GM21381 (cell line): ENCODE results near the gene AKAP6.
"Not testable (repeated sequence)": the region's sequence is repeated elsewhere in the genome, so short reads cannot be mapped to it uniquely, and the experiment has no call there.

Experiments used
- ATAC-seq: cut with Tn5 transposase; IDR thresholded peaks from one replicate; pipeline ENCODE4 v1.9.1; 2021; ENCODE audit warnings: mild to moderate bottlenecking, moderate library complexity; ENCODE audit not compliant: unreplicated experiment

AKAP6 gene

GRCh38 chr14:32571995-32572866 lies 243.1 kb downstream of the AKAP6 start:
- ATAC-seq: peak; percentile 45

DNA sequence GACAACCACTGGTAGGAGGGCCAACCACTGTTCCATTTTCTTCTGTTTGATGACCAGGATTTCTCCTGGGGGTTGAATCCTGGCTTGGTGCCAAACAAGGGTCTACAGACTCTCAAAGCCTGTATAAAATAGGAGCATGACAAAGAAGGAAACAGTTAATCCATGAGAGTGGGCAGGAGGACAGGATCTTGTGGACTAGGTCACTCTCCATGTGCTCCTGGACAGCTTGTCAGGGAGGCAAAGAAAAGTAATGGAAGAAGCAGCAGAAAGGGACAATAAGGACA lies 243.7 kb downstream of the AKAP6 start:
- no peak for ATAC-seq

DNA sequence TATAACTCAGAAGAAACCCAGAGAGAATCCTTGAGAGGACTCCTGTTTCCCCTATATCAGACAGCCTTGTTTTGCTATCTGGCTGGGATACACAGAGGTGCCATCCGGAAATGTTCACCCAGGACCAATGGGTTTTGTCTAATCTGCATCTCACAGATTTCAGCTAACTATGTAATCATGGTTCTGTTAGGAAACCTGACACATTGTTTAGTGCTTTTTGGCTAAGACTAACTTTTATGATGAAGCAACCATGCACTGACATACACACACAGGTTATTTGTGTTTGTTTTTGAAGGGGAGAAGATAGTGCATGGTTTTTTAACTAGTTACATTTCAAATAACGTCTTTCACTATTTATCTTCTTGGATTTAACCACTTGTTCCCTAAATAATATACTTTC lies 245.2 kb downstream of the AKAP6 start:
- no peak for ATAC-seq

GRCh38 chr14:32576088-32576795 lies 247.1 kb downstream of the AKAP6 start:
- ATAC-seq: peak; percentile 64

DNA sequence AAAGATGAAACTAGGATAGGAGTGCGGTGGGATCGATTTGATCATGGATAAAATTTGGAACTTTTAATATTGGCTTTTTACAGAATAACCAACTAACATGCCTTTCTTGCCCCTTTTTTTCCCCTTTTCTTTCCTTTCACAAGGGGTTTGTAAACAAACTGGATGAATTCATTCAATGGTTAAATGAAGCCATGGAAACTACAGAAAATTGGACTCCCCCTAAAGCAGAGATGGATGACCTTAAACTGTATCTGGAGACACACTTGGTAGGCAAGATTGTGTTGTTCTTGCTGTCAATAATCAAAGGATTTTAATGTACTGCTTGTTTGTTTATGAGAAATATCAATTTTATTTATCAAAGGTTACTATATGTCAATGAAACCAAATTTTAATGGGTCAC lies 247.9 kb downstream of the AKAP6 start:
- ATAC-seq: no peak

- no peak for ATAC-seq
Measured at GRCh38 chr14:32578181-32578580, 249.1 kb downstream of the AKAP6 start.

DNA sequence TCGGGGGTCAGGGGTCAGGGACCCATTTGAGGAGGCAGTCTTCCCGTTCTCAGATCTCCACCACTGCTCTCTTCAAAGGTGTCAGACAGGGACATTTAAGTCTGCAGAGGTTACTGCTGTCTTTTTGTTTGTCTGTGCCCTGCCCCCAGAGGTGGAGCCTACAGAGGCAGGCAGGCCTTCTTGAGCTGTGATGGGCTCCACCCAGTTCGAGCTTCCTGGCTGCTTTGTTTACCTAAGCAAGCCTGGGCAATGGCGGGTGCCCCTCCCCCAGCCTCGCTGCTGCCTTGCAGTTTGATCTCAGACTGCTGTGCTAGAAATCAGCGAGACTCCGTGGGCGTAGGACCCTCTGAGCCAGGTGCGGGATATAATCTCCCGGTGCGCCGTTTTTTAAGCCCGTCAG lies 254.3 kb downstream of the AKAP6 start:
- ATAC-seq: not testable (repeated sequence)

DNA sequence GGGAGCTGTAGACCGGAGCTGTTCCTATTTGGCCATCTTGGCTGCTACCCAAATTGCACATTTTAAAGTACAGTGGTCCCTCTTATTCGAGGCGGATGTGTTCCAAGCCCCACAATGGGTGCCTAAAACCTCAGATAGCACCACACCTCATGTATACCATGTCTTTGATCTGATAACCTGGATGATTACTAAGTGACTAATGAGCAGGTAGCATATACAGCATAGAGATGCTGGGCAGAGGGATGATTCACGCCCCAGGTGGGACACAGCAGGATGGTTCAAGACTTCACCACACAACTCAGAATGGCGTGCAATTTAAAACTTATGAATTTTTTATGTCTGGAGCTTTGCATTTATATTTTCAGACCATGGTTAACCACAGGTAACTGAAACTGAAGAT lies 255.0 kb downstream of the AKAP6 start:
- no peak for ATAC-seq

- no peak for ATAC-seq
Measured at GRCh38 chr14:32587461-32587860, 258.4 kb downstream of the AKAP6 start.

- ATAC-seq: no peak
Measured at GRCh38 chr14:32588448-32589320, 259.6 kb downstream of the AKAP6 start.

- ATAC-seq: no peak
Measured at GRCh38 chr14:32590157-32590556, 261.1 kb downstream of the AKAP6 start.

DNA sequence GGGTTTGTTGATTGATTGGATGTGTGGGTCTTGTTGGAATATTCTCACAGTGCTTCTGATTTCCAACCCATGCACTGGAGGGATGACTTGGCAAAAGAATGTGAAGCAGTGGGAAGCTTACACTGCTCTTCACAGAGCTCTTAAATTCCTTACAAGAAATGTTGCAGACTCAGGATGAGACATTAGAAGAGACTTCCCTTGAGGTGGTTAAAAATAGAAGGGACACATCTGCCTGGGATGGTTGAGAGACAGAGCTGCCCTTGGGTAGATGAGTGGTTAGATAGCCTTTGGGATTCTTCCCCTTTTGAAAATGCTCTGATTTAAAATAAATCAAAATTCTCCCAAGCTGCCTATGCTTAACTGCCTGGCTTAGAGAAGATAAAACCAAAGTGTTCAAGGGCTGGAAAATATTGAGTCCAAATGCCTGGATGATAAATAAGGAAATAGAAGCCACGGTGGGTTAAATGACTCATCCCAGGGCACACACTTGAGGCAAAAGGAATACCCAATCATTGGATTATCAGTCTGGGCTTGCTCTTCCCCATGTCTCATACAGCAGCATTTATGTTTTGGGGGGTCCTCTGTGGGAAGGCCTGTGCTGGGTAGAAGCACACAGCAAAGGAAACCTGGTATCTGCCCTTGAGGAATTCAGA lies 264.3 kb downstream of the AKAP6 start:
- ATAC-seq: no peak

DNA sequence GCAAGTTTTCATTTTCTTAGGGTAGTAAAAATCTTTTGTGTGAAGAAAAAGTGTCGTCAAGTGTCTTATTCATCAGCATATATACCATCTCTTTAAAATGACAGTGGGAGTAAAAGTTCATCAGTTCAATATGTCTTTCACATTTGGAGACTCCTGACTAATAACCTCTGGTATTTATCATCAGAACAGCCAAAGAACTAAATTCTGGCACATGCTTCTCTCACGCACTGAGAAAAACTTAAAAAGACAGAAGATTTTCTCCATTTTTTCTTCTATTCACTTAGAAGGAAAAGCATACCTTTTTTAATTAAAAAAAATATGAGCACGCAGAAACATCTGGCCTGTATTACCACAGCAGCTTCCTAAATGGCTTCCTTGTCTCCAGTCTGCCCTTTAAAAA lies 265.7 kb downstream of the AKAP6 start:
- ATAC-seq: no peak

- no peak for ATAC-seq
Measured at GRCh38 chr14:32595497-32595896, 266.4 kb downstream of the AKAP6 start.

DNA sequence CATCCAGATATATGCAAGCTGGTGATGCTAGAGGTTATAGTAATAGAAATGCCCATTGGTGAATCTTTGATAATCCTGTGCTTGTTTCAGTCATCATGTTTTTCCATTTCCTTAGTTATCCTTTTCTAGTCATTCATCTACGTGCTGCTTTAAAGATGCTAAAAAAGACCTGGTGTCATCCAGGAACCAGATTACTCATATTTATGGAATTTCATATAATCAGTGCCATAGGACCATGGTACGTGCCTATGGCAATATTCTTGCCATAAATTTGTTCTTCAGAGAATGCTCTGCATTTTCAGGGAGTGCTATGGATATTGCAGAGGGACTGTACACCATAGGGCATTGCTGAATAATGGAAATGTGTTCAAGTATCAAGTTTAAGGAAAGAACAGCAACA lies 267.3 kb downstream of the AKAP6 start:
- no peak for ATAC-seq

GRCh38 chr14:32597771-32598170 lies 268.7 kb downstream of the AKAP6 start:
- ATAC-seq: no peak

GRCh38 chr14:32601069-32601468 lies 272.0 kb downstream of the AKAP6 start:
- no peak for ATAC-seq

- no peak for ATAC-seq
Measured at GRCh38 chr14:32601906-32602305, 272.8 kb downstream of the AKAP6 start.

GRCh38 chr14:32602699-32603098 lies 273.6 kb downstream of the AKAP6 start:
- ATAC-seq: no peak

- no peak for ATAC-seq
Measured at GRCh38 chr14:32603992-32604565, 275.0 kb downstream of the AKAP6 start.

- no peak for ATAC-seq
Measured at GRCh38 chr14:32606301-32606700, 277.2 kb downstream of the AKAP6 start.
